ENCODE data around the gene MAGED1.

MAGED1 gene

GRCh38 chrX:51892921-51893745, at the start of gene MAGED1:
Gene MAGED1 (plus strand): TSS chrX:51893623. CDS start chrX:51894305, 682 bp downstream.
- DNase-seq: peak; percentile 50

DNA sequence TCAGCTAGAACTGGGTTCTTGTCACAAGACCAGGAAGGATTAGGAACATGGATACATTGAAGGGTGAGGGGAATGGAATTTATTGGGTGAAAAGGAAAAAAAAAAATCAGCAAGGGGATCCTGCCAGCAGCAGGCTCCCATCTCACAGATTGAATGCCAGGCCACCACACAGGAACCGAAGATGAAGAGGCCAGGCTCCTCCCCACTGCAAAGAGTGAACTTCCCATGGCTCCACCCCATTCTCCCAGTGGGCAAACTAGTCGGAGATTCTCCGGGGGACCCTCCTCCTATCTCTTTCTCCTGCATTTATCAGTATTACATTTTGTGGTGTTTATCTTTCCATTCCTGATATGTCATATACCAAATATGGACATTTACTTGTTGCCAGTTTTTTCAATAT, 46.0 kb upstream of the MAGED1 start:
- no peak for DNase-seq

- DNase-seq: no peak
Measured at GRCh38 chrX:51851507-51852085, 41.8 kb upstream of the MAGED1 start.

DNA sequence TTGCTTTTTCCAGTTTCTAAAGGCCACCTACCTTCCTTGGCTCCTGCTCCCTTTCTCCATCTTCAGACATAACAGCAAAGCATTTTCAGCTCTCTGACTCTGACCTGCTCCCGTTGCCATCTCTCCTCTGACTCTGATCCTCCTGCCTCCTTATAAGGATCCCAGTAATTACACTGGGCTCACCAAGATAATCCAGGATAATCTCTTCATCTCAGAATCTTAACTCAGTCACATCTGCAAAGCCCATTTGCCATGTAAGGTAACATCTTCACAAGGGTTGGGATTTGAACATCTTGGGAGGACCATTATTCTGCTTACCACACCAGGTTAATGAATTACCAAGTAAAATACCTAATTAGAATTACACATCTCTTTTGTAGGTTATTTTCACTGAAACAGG, 41.3 kb upstream of the MAGED1 start:
- no peak for DNase-seq

DNA sequence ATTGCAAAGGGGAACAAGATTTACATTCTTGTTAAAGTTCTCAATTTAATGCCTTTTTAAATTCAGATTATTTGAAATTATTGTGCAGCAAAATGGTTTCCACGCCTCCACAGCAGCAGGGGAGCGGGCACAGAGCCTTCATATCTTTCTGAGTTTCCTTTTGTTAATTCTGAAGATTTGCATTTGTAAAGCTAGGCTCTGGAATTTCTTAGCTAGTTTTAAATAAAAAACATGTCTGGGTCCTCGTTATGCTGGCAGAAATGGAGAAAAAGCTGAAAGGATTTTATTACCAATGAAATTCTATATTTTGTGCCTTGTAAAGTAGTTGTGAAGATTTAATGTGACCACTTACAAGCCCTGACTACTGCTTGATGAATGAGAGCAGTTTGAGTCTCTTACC, 40.8 kb upstream of the MAGED1 start:
- DNase-seq: no peak

- no peak for DNase-seq
Measured at GRCh38 chrX:51853251-51853650, 40.2 kb upstream of the MAGED1 start.

DNA sequence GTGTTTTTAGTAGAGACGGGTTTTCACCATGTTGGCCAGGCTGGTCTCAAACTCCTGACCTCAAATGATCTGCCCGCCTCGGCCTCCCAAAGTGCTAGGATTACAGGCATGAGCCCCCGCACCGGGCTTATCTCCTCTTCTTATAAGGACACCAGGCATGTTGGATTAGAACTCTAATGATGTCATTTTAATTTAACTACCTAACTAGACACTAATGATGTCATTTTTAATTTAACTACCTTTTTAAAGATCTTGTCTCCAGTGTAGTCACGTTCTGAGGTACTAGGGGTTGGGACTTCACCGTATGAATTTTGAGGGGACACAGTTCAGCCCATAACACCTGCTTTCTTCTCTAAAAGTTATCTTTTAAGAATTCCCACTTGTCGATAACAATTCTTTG, 37.7 kb upstream of the MAGED1 start:
- no peak for DNase-seq

GRCh38 chrX:51857159-51857733, 36.2 kb upstream of the MAGED1 start:
- no peak for DNase-seq

GRCh38 chrX:51860679-51861078, 32.7 kb upstream of the MAGED1 start:
- DNase-seq: no peak

DNA sequence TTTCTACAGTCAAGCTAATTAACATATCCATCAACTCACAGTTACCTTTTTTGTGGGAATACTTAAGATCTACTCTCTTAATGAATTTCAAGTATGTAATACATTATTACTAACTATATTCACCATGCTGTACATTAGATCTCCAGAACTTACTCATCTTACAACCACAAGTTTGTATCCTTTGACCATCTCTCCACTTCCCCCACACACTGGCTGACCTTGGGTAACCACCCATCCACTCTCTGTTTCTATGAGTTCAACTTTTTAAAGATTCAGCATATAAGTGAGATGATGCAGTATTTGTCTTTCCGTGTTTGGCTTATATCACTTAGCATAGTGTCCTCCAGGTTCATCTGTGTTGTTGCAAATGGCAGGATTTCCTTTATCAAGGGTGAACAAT, 30.5 kb upstream of the MAGED1 start:
- DNase-seq: no peak

DNA sequence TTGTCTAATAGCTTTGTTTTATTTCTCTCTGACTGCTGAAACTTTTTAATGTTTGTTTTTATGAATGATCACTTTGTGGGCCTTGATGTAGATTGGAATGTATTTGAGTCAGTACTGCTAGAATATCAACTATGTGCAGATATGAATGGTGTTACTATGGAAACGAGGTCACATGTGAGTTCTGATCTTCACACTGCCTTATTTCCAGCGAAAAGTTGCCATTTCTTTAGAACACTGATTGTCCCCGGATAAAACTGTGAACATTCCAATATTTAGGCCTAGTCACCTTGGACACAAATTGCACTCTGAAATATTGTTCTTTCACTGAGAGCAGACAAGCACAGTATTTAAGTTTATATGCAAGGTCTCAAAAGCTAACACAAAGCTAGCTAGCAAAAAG, 27.2 kb upstream of the MAGED1 start:
- DNase-seq: no peak

- no peak for DNase-seq
Measured at GRCh38 chrX:51867626-51868025, 25.8 kb upstream of the MAGED1 start.

GRCh38 chrX:51870354-51870753, 23.1 kb upstream of the MAGED1 start:
- DNase-seq: no peak

GRCh38 chrX:51874123-51874522, 19.3 kb upstream of the MAGED1 start:
- no peak for DNase-seq

- DNase-seq: no peak
Measured at GRCh38 chrX:51876441-51876840, 17.0 kb upstream of the MAGED1 start.

DNA sequence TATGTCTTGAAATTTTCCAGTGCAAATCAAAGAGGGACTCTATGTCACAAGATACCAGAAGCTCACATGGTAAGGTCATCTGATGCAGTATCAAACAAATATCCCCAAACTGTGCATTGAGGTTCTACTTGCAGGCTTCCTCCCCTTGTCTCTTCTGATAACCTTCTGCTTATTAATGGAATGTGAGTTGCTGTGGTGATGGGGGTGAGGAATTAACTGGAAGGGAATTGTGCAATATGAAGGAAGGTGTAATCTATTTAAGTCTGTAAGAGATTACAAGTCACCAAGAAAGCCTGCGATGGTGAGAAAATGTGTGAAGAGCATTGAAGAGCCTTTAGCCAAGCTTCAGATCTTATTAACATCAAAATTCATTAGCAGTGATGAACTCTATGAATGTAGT, 15.4 kb upstream of the MAGED1 start:
- no peak for DNase-seq

- no peak for DNase-seq
Measured at GRCh38 chrX:51889851-51890250, 3.6 kb upstream of the MAGED1 start.

GRCh38 chrX:51891245-51891644, 2.2 kb upstream of the MAGED1 start:
- DNase-seq: no peak

- no peak for DNase-seq
Measured at GRCh38 chrX:51891821-51892551, 1.4 kb upstream of the MAGED1 start.

GRCh38 chrX:51893931-51894696, 691 bp downstream of the MAGED1 start:
- no peak for DNase-seq

- DNase-seq: no peak
Measured at GRCh38 chrX:51894697-51895336, 1.4 kb downstream of the MAGED1 start.

GRCh38 chrX:51896626-51897025, 3.2 kb downstream of the MAGED1 start:
- no peak for DNase-seq

All from NCI-H2029 treated with DMSO at 0.1 percent for 48 hours (cell line).